Nephron progenitor cell (in vitro differentiated cells): ENCODE results near the gene TREX2.

Experiments
- DNase-seq: peaks from one replicate; pipeline ENCODE4 v3.0.0; 2021
- H3K27ac Mint-ChIP-seq: 2 replicates; pipeline ENCODE4 v1.8.0; 2021; ENCODE audit warnings: mild to moderate bottlenecking, moderate library complexity, mixed read lengths
- H3K27me3 Mint-ChIP-seq: 2 replicates; pipeline ENCODE4 v1.8.0; 2021; ENCODE audit warnings: mild to moderate bottlenecking, low read depth, mixed read lengths; ENCODE audit not compliant: poor library complexity
- H3K36me3 Mint-ChIP-seq: 2 replicates; pipeline ENCODE4 v1.8.0; 2021; ENCODE audit warnings: low read depth, mixed read lengths
- H3K4me1 Mint-ChIP-seq: 2 replicates; pipeline ENCODE4 v1.8.0; 2021; ENCODE audit warnings: mixed read lengths
- H3K4me3 Mint-ChIP-seq: 2 replicates; pipeline ENCODE4 v1.8.0; 2021; ENCODE audit warnings: mild to moderate bottlenecking, moderate library complexity, mixed read lengths
- H3K9me3 Mint-ChIP-seq: 2 replicates; pipeline ENCODE4 v1.8.0; 2021; ENCODE audit warnings: mild to moderate bottlenecking, moderate library complexity, mixed read lengths
- CTCF ChIP-seq: fragments of 200-600 bp; sonication (generic); IDR thresholded peaks from 2 replicates; pipeline ENCODE4 v1.5.0; 2021; ENCODE audit warnings: antibody characterized with exemption

The TREX2 gene

DNA sequence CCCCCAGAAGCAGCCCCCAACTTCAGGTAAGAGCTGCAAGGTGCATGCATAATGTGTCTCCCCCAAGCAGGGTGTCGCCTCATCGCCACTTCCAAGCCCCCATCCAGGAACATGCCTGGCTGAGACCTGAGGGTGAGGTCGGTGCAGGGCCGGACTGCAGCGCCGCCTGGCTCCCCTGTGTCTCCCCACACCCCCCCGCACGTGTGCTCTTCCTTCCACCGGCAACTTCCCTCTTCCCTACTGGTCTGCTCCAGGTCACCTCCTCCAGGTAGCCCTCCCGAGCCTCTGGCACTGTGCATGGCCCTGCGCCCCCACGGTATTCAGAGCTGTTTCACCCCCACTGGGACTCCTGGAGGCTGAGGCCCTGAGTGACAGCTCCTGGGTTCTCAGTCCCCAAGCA is 46.7 kb upstream of the TREX2 start:
- no peak for DNase-seq
- Mint-ChIP-seq H3K27ac (no peak overlapping the region), H3K9me3 (peaks cover 25% of the 10 kb centered on the region), H3K4me3 (no peak overlapping the region), H3K4me1 (peaks cover 43% of the 10 kb centered on the region), H3K27me3 (no peaks in the 10 kb centered on the region), H3K36me3 (no peaks in the 10 kb centered on the region)
- TF ChIP-seq CTCF = no peak

DNA sequence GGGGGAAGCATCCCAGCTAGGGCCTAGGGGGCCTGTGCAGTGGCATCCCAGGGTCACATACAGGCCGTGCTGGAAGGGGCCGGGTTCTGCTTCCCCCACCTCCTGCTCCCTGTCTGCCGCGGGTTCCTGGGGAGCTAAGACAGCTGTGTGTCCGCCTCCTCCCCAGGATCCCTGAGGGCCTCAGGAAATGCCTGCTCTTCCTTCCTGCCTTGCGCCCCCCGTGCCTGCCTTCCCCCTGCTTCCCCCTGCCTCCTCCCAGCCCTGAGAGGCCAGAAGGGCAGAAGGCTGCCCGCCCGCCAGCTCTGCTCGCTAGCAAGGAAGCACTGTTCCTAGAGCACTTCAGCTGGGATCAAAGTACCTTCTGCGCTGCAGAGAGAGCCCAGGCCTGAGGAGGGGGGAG is 46.1 kb upstream of the TREX2 start:
- Mint-ChIP-seq H3K36me3 (no peaks in the 10 kb centered on the region), H3K27ac (no peak overlapping the region), H3K27me3 (no peaks in the 10 kb centered on the region), H3K4me1 (peaks cover 43% of the 10 kb centered on the region), H3K4me3 (no peak overlapping the region), H3K9me3 (peaks cover 27% of the 10 kb centered on the region)
- TF ChIP-seq CTCF = no peak
- DNase-seq = peak; percentile 28

GRCh38 chrX:153491351-153491914 is 45.6 kb upstream of the TREX2 start:
- no peak for TF ChIP-seq CTCF
- DNase-seq = no peak

GRCh38 chrX:153490217-153490930 is 44.5 kb upstream of the TREX2 start:
- TF ChIP-seq CTCF = no peak
- Mint-ChIP-seq H3K4me1 (peaks cover 44% of the 10 kb centered on the region), H3K36me3 (no peaks in the 10 kb centered on the region), H3K27ac (no peak overlapping the region), H3K4me3 (no peak overlapping the region), H3K9me3 (peaks cover 33% of the 10 kb centered on the region), H3K27me3 (no peaks in the 10 kb centered on the region)
- no peak for DNase-seq

More at GRCh38 chrX:153491351-153491914, 45.6 kb upstream of the TREX2 start:
- Mint-ChIP-seq H3K27me3 (no peaks in the 10 kb centered on the region), H3K4me1 (peaks cover 47% of the 10 kb centered on the region), H3K27ac (no peak overlapping the region), H3K9me3 (peaks cover 32% of the 10 kb centered on the region), H3K36me3 (no peaks in the 10 kb centered on the region), H3K4me3 (no peak overlapping the region)

- H3K4me1 Mint-ChIP-seq = peaks cover 33% of the 10 kb centered on the region
- H3K4me3 Mint-ChIP-seq = no peak overlapping the region
- H3K27ac Mint-ChIP-seq = no peak overlapping the region
- TF ChIP-seq CTCF = no peak
- H3K27me3 Mint-ChIP-seq = no peaks in the 10 kb centered on the region
- no peaks in the 10 kb centered on the region for H3K36me3 Mint-ChIP-seq
- peaks cover 34% of the 10 kb centered on the region for H3K9me3 Mint-ChIP-seq
- peak; percentile 51 for DNase-seq
Measured at GRCh38 chrX:153488231-153488914, 42.5 kb upstream of the TREX2 start.
